Duodenal mucosa (tissue), 2 donors: ENCODE measurements around the gene IFNK.

ENCODE experiments used
- H3K27ac ChIP-seq: one replicate; pipeline ENCODE4 v1.7.0; 2013; ENCODE audit warnings: low read depth, low read length
- H3K27me3 ChIP-seq, 2 donors: one replicate each; pipeline ENCODE4 v1.7.0; 2013; ENCODE audit warnings: low read length in 2 of 2, control low read depth in 1 of 2; ENCODE audit not compliant: insufficient read depth in 2 of 2, control insufficient read depth in 1 of 2
- H3K36me3 ChIP-seq, 2 donors: one replicate each; pipeline ENCODE4 v1.7.0; 2013; ENCODE audit warnings: low read length in 2 of 2, control low read depth in 1 of 2; ENCODE audit not compliant: insufficient read depth in 2 of 2, control insufficient read depth in 1 of 2
- H3K4me1 ChIP-seq, 2 donors: one replicate each; pipeline ENCODE4 v1.7.0; 2013; ENCODE audit warnings: low read length in 2 of 2, control low read depth in 1 of 2; ENCODE audit not compliant: insufficient read depth in 2 of 2, control insufficient read depth in 1 of 2
- H3K4me3 ChIP-seq, 2 donors: one replicate each; pipeline ENCODE4 v1.7.0; 2013; ENCODE audit warnings: low read length in 2 of 2, low read depth in 1 of 2
- H3K9ac ChIP-seq, 2 donors: one replicate each; pipeline ENCODE4 v1.7.0; 2013; ENCODE audit warnings: low read length in 2 of 2, low read depth in 1 of 2
- H3K9me3 ChIP-seq, 2 donors: one replicate each; pipeline ENCODE4 v1.7.0; 2013; ENCODE audit warnings: low read length in 2 of 2, control low read depth in 1 of 2; ENCODE audit not compliant: control insufficient read depth in 1 of 2

Gene IFNK

GRCh38 chr9:27569406-27569805 is 45.3 kb downstream of the IFNK start:
- Histone ChIP-seq H3K27ac (no peak overlapping the region), H3K27me3 (no peaks in the 10 kb centered on the region), H3K9me3 (no peaks in the 10 kb centered on the region)

GRCh38 chr9:27571011-27571410 is 46.9 kb downstream of the IFNK start:
- Histone ChIP-seq H3K9ac (no peak overlapping the region), H3K4me3 (no peak overlapping the region), H3K27ac (no peak overlapping the region)

More at GRCh38 chr9:27569406-27569805, 45.3 kb downstream of the IFNK start:
- peaks cover 4 to 10% of the 10 kb centered on the region in 2 donors for H3K36me3 ChIP-seq
- H3K4me1 ChIP-seq, result peaks cover 5 to 22% of the 10 kb centered on the region in 2 donors
- H3K9ac ChIP-seq, result no peak overlapping the region
- no peak overlapping the region for H3K4me3 ChIP-seq

GRCh38 chr9:27572061-27572460 is 48.0 kb downstream of the IFNK start:
- Histone ChIP-seq H3K36me3 (no peaks in the 10 kb centered on the region), H3K4me3 (peak overlapping the region; percentile 81 to 89), H3K27ac (peak overlapping the region; percentile 97), H3K9me3 (no peaks in the 10 kb centered on the region), H3K9ac (peak overlapping the region; percentile 35 to 87), H3K4me1 (peaks cover 5 to 22% of the 10 kb centered on the region in 2 donors), H3K27me3 (no peaks in the 10 kb centered on the region)

More at GRCh38 chr9:27571011-27571410, 46.9 kb downstream of the IFNK start:
- Histone ChIP-seq H3K9me3 (no peaks in the 10 kb centered on the region), H3K36me3 (peaks cover 0 to 10% of the 10 kb centered on the region in 2 donors), H3K27me3 (no peaks in the 10 kb centered on the region), H3K4me1 (peaks cover 5 to 22% of the 10 kb centered on the region in 2 donors)

- no peaks in the 10 kb centered on the region for H3K27me3 ChIP-seq
- peak overlapping the region; percentile 81 to 89 for H3K4me3 ChIP-seq
- H3K4me1 ChIP-seq, result peaks cover 5 to 22% of the 10 kb centered on the region in 2 donors
- H3K27ac ChIP-seq, result peak overlapping the region; percentile 97
- H3K9me3 ChIP-seq, result no peaks in the 10 kb centered on the region
- H3K36me3 ChIP-seq, result no peaks in the 10 kb centered on the region
- peak overlapping the region; percentile 87 to 93 for H3K9ac ChIP-seq
Measured at GRCh38 chr9:27572566-27572917, 48.5 kb downstream of the IFNK start.

- Histone ChIP-seq H3K9me3 (peaks cover 0 to 2% of the 10 kb centered on the region in 2 donors), H3K9ac (peak within 1 kb of the TSS; percentile 87 to 93), H3K4me3 (peak within 1 kb of the TSS; percentile 81 to 89), H3K27ac (peak within 1 kb of the TSS; percentile 97), H3K27me3 (no peaks in the 10 kb centered on the region), H3K4me1 (peaks cover 5 to 22% of the 10 kb centered on the region in 2 donors), H3K36me3 (no peaks in the 10 kb centered on the region)
Measured at GRCh38 chr9:27572918-27573633, 49.0 kb downstream of the IFNK start, which contains the start of gene C9orf72. C9orf72 (minus strand) TSS chr9:27573481; CDS start chr9:27567120, 6,361 bp downstream.

GRCh38 chr9:27573634-27574590 is 49.8 kb downstream of the IFNK start:
- H3K9me3 ChIP-seq, result peaks cover 0 to 6% of the 10 kb centered on the region in 2 donors
- H3K27me3 ChIP-seq, result no peaks in the 10 kb centered on the region
- peak overlapping the region; percentile 79 to 87 for H3K9ac ChIP-seq
- peak overlapping the region; percentile 81 to 89 for H3K4me3 ChIP-seq
- H3K4me1 ChIP-seq, result peaks cover 5 to 22% of the 10 kb centered on the region in 2 donors
- H3K27ac ChIP-seq, result peak overlapping the region; percentile 97
- no peaks in the 10 kb centered on the region for H3K36me3 ChIP-seq
